ENCODE measurements around the gene HSPA1A. TPM values are rescaled to one million over a fixed set of nuclear protein-coding genes. Genes with fewer than 3 reads are reported as not detected.

Gene HSPA1A
- total RNA-seq, 1 donor from 2014 or later = 56.6 TPM

DNA sequence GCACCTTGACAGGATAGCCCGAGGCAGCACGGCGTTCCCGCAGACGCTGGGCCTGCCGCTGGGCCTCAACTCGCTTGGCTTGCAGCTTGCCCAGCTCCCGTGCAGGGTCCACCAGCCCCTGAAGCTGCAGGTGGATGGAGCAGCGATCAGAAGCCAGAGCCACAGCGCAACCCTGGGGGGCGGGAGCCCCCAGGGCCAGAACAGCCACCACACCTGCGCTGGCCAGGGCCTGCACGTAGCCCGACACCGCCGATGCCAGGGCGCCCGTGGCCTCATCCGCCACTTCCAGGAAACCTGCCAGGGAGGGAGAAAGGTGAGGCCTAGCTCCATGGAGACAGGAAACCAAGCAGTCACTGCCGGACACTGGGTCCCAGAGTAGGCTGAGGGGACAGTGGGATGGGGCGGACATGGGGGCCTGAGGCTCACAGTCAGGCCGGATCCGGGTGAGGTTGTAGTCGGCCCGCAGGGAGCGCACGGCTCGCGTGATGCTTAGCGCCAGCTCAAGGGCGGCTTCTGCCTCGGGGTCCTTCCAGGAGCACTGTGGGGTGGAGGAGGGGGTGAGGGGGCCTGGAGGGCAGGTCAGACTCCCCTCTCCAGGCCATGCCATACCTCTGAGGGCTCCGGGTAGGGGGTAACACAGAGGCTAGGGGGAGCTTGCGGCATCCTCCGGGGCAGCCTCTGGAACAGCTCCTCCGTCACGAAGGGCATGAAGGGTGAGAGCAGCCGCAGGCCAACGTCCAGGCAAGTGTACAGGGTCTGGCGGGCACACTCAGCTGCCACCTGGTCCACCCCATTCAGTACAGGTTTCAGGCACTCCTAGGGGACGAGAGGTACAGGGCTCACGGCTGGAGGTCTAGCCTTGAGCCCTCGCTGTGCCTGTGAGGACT, 36.1 kb upstream of the HSPA1A start:
- DNase-seq (ENCODE audit: low spot score, unreplicated experiment) = no peak
- H3K4me1 Mint-ChIP-seq (ENCODE audit: low read depth) = peaks cover 12% of the 10 kb centered on the region
- H3K27me3 Mint-ChIP-seq = no peaks in the 10 kb centered on the region
- H3K36me3 Mint-ChIP-seq (ENCODE audit: insufficient read depth) = peaks cover 6% of the 10 kb centered on the region
- H3K4me3 Mint-ChIP-seq (ENCODE audit: low read depth) = no peak overlapping the region
- TF ChIP-seq, protein P1, sequence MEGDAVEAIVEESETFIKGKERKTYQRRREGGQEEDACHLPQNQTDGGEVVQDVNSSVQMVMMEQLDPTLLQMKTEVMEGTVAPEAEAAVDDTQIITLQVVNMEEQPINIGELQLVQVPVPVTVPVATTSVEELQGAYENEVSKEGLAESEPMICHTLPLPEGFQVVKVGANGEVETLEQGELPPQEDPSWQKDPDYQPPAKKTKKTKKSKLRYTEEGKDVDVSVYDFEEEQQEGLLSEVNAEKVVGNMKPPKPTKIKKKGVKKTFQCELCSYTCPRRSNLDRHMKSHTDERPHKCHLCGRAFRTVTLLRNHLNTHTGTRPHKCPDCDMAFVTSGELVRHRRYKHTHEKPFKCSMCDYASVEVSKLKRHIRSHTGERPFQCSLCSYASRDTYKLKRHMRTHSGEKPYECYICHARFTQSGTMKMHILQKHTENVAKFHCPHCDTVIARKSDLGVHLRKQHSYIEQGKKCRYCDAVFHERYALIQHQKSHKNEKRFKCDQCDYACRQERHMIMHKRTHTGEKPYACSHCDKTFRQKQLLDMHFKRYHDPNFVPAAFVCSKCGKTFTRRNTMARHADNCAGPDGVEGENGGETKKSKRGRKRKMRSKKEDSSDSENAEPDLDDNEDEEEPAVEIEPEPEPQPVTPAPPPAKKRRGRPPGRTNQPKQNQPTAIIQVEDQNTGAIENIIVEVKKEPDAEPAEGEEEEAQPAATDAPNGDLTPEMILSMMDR (IDR thresholded peaks at IDR 0.05; ENCODE audit: unreplicated experiment) = no peak
- H3K9me3 Mint-ChIP-seq (ENCODE audit: low read depth) = no peaks in the 10 kb centered on the region
- no peak overlapping the region for H3K27ac Mint-ChIP-seq

DNA sequence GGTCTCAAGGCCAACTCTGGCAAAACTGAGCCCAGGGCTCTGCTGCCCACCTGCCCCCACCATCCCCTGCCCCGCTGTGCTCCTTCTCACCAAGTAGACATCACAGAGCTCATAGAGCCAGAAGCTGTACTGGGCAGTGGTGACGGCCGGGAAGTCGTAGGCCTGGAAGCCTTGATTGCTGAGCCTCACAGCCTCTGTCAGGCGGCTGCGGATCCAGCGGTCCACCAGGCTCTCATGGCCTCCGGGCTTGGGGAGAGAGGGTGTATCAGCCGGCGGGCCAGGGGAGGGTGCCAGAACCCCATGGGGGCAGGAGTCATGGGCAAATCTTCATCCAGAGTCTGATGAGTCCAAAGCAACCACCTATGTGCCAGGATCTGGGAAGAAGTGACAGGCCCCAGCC, 35.4 kb upstream of the HSPA1A start:
- peaks cover 12% of the 10 kb centered on the region for H3K36me3 Mint-ChIP-seq (ENCODE audit: insufficient read depth)
- H3K27me3 Mint-ChIP-seq = no peaks in the 10 kb centered on the region
- no peak overlapping the region for H3K4me3 Mint-ChIP-seq (ENCODE audit: low read depth)

GRCh38 chr6:31780507-31781243, 34.7 kb upstream of the HSPA1A start:
- no peaks in the 10 kb centered on the region for H3K27me3 Mint-ChIP-seq
- no peak for DNase-seq (ENCODE audit: low spot score, unreplicated experiment)
- H3K4me1 Mint-ChIP-seq (ENCODE audit: low read depth) = peaks cover 8% of the 10 kb centered on the region
- no peaks in the 10 kb centered on the region for H3K9me3 Mint-ChIP-seq (ENCODE audit: low read depth)
- peaks cover 12% of the 10 kb centered on the region for H3K36me3 Mint-ChIP-seq (ENCODE audit: insufficient read depth)
- no peak overlapping the region for H3K27ac Mint-ChIP-seq
- TF ChIP-seq, protein P1 (IDR thresholded peaks at IDR 0.05; ENCODE audit: unreplicated experiment) = no peak
- no peak overlapping the region for H3K4me3 Mint-ChIP-seq (ENCODE audit: low read depth)

More for the DNA sequence above, 35.4 kb upstream of the HSPA1A start:
- DNase-seq (ENCODE audit: low spot score, unreplicated experiment) = no peak
- Mint-ChIP-seq H3K9me3 (ENCODE audit: low read depth) (no peaks in the 10 kb centered on the region), H3K4me1 (ENCODE audit: low read depth) (peaks cover 12% of the 10 kb centered on the region), H3K27ac (no peak overlapping the region)
- TF ChIP-seq, protein P1 (IDR thresholded peaks at IDR 0.05; ENCODE audit: unreplicated experiment) = no peak

GRCh38 chr6:31781244-31782125, 33.9 kb upstream of the HSPA1A start:
- no peak overlapping the region for H3K27ac Mint-ChIP-seq
- H3K9me3 Mint-ChIP-seq (ENCODE audit: low read depth) = no peaks in the 10 kb centered on the region
- H3K36me3 Mint-ChIP-seq (ENCODE audit: insufficient read depth) = peaks cover 12% of the 10 kb centered on the region
- no peak overlapping the region for H3K4me3 Mint-ChIP-seq (ENCODE audit: low read depth)
- TF ChIP-seq, protein P1 (IDR thresholded peaks at IDR 0.05; ENCODE audit: unreplicated experiment) = no peak
- DNase-seq (ENCODE audit: low spot score, unreplicated experiment) = no peak
- H3K4me1 Mint-ChIP-seq (ENCODE audit: low read depth) = peaks cover 5% of the 10 kb centered on the region
- H3K27me3 Mint-ChIP-seq = no peaks in the 10 kb centered on the region

Measured in progenitor cell of endocrine pancreas (in vitro differentiated cells).